SK-MEL-5 (cell line): ENCODE measurements around the gene AGMO. TPM values are rescaled to one million over a fixed set of nuclear protein-coding genes. Genes with fewer than 3 reads are reported as not detected.
A peak's percentile ranks its signal among the peaks of the same experiment; 100 is the strongest.
"Not testable (repeated sequence)": the region's sequence is repeated elsewhere in the genome, so short reads cannot be mapped to it uniquely, and the experiment has no call there.

Experiments
- DNase-seq: peaks from one replicate; pipeline ENCODE4 v3.0.0-alpha.2; 2016; ENCODE audit warnings: low read depth, low spot score
- in situ Hi-C: cut with HindIII; loops from 2 replicates; pipeline ENCODE4 v1.10.0; 2016; ENCODE audit warnings: low sequenced_read_pairs, high pct_unique_total_duplicates, low pct_unique_long_range_greater_than_20kb
- total RNA-seq: library from RNA; depleted of rRNA; stranded (reverse); fragments of >200 nt; shearing (Covaris generic); gene quantifications from 2 replicates; pipeline ENCODE4 v1.2.3, GENCODE V29; 2014

Gene AGMO
- total RNA-seq, 1 experiment from 2014 or later: 1.0 TPM

- in situ Hi-C loops: no loop called here
- DNase-seq: no peak
Measured at GRCh38 chr7:15525652-15526263, 36.1 kb downstream of the AGMO start.

- in situ Hi-C loops: no loop called here
- no peak for DNase-seq
Measured at GRCh38 chr7:15524077-15524476, 37.7 kb downstream of the AGMO start.

- in situ Hi-C loops, DNase-seq: not testable (repeated sequence)
Measured at GRCh38 chr7:15517865-15518264, 44.0 kb downstream of the AGMO start.

- DNase-seq: no peak
- in situ Hi-C loops: no loop called here
Measured at GRCh38 chr7:15515252-15515651, 46.6 kb downstream of the AGMO start.

- peak; percentile 99 for DNase-seq
- in situ Hi-C loops: no loop called here
Measured at GRCh38 chr7:15508258-15508657, 53.6 kb downstream of the AGMO start.

GRCh38 chr7:15507708-15508107 is 54.1 kb downstream of the AGMO start:
- peak; percentile 74 for DNase-seq
- in situ Hi-C loops: no loop called here

GRCh38 chr7:15507171-15507570 is 54.6 kb downstream of the AGMO start:
- in situ Hi-C loops: no loop called here
- DNase-seq: peak; percentile 78

GRCh38 chr7:15505761-15506160 is 56.1 kb downstream of the AGMO start:
- DNase-seq: no peak
- in situ Hi-C loops: no loop called here

GRCh38 chr7:15504351-15504750 is 57.5 kb downstream of the AGMO start:
- DNase-seq: no peak
- in situ Hi-C loops: no loop called here

- DNase-seq: peak; percentile 40
- in situ Hi-C loops: no loop called here
Measured at GRCh38 chr7:15503603-15504290, 58.1 kb downstream of the AGMO start.

- DNase-seq: no peak
- in situ Hi-C loops: no loop called here
Measured at GRCh38 chr7:15498465-15498864, 63.4 kb downstream of the AGMO start.

- in situ Hi-C loops: no loop called here
- DNase-seq: no peak
Measured at GRCh38 chr7:15495170-15495569, 66.6 kb downstream of the AGMO start.

- DNase-seq: no peak
- in situ Hi-C loops: no loop called here
Measured at GRCh38 chr7:15494711-15495110, 67.1 kb downstream of the AGMO start.

- no peak for DNase-seq
- in situ Hi-C loops: no loop called here
Measured at GRCh38 chr7:15491361-15491760, 70.5 kb downstream of the AGMO start.

GRCh38 chr7:15490291-15490690 is 71.5 kb downstream of the AGMO start:
- in situ Hi-C loops: no loop called here
- DNase-seq: peak; percentile 56

GRCh38 chr7:15489861-15490260 is 72.0 kb downstream of the AGMO start:
- DNase-seq: no peak
- in situ Hi-C loops: no loop called here

GRCh38 chr7:15489383-15489782 is 72.4 kb downstream of the AGMO start:
- in situ Hi-C loops: no loop called here
- DNase-seq: peak; percentile 24

GRCh38 chr7:15488401-15488800 is 73.4 kb downstream of the AGMO start:
- in situ Hi-C loops: no loop called here
- DNase-seq: no peak

- in situ Hi-C loops: no loop called here
- no peak for DNase-seq
Measured at GRCh38 chr7:15487896-15488295, 73.9 kb downstream of the AGMO start.
